Hematopoietic multipotent progenitor cell treated with erythropoietin and hydrocortisone succinate and interleukin-3 and kit ligand, for 8 days (in vitro differentiated cells): Measurements from ENCODE around the gene C19orf25.
A peak's percentile ranks its signal among the peaks of the same experiment; 100 is the strongest.
"Not testable (repeated sequence)": the region's sequence is repeated elsewhere in the genome, so short reads cannot be mapped to it uniquely, and the experiment has no call there.

Experiments
- DNase-seq: peaks from one replicate; pipeline ENCODE4 v3.0.0-alpha.2; 2015

C19orf25 gene

DNA sequence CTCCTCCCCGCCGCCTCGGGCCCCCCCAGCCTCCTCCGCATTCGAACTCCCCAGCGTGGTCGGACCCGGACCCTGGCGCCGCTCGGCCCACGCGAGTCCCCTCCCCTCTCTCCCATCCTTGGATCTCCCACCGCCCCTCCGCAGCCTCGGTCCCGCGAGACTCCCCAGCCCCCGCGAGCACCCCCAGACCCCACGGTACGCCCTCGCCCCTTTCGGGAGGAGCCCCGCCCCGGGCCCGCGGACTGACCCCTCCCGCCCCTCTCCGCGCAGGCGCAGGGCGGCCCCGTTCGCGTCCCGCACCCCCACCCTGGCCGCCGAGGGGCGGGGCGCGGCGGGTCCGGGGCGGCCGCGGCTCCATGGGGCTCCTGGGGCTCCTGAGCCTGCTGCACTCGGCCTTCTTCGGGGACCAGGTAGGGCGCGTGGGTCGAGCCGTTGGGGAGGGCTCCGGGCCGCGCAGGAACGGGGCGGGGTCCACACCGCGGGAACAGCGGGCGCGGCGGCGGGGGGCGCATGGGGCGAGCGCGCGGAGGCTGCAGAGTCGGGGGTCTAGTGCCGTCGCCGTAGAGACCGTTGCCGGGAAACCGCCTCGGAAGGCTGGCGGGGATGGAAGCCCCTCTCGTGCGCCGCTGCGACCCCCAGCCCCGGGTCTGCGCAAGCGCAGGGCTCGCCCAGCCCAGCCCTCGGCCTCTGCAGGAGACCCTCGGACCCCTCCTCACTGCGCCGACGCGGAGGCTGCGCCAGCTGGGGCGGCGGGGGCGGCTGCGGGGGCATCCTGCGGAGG, 32.9 kb downstream of the C19orf25 start:
- no peak for DNase-seq

- DNase-seq: peak; percentile 64
These were observed 33.7 kb downstream of the C19orf25 start for GRCh38 chr19:1445185-1445931.

GRCh38 chr19:1441677-1442438, 37.2 kb downstream of the C19orf25 start:
- DNase-seq: no peak

GRCh38 chr19:1441022-1441426, 38.0 kb downstream of the C19orf25 start:
- DNase-seq: no peak

DNA sequence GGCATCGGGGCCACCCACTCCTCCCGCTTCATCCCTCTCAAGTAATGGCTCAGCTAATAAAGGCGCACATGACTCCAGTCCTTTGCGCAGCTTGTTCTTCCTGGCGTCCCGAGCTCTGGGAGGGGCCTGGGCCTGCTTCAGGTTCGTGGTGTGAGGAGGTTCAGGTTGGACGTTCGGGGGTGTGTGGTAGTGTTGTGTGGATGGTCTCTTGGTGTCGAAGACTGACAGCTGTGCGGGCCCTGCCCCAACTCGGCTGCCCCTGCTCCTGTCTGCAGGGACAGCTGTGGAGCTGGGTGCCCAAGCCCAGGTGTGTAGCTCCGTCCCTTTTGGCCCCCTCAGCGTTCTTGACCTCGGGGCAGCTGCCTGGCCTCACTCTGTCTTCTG, 38.6 kb downstream of the C19orf25 start:
- no peak for DNase-seq

DNA sequence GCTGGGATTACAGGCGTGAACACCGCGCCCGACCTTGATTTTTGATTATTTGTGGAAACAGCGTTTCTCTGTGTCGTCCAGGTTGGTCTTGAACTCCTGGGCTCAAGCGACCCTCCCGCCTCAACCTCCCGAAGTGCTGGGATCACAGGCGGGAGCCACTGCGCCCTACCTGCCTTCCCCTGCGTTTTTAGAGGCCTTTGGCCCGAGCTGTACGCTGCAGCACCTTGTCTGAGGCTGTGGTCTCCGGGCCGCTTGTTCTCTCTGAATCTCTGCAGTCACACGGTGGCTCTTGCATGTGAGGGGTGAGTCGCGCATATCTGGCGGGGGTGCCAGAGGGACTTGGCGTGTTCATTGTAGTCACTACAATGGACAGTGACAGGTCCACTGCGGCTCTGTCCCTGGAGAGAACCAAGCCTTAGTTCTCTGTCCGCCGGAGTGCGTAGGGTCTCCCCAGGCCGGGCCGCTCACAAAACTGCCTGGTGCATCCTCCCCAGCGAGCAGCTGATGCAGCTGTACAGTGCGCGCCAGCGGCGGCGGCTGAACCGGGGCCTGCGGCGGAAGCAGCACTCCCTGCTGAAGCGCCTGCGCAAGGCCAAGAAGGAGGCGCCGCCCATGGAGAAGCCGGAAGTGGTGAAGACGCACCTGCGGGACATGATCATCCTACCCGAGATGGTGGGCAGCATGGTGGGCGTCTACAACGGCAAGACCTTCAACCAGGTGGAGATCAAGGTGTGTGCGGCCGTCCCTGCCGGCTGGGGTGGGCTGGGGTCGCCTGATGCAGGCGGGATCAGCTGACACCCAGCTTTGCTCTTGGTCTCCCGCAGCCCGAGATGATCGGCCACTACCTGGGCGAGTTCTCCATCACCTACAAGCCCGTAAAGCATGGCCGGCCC, 39.2 kb downstream of the C19orf25 start:
- not testable (repeated sequence) for DNase-seq

GRCh38 chr19:1438933-1439354, 40.1 kb downstream of the C19orf25 start:
- DNase-seq: no peak

GRCh38 chr19:1438035-1438932, 40.7 kb downstream of the C19orf25 start, which contains the start of gene RPS15:
TSS of gene RPS15 (plus strand) at chr19:1438396. CDS start at chr19:1438426, 30 bp downstream.
- DNase-seq: peak; percentile 92

GRCh38 chr19:1437609-1438008, 41.4 kb downstream of the C19orf25 start:
- no peak for DNase-seq

GRCh38 chr19:1435378-1435989, 43.5 kb downstream of the C19orf25 start:
- no peak for DNase-seq

DNA sequence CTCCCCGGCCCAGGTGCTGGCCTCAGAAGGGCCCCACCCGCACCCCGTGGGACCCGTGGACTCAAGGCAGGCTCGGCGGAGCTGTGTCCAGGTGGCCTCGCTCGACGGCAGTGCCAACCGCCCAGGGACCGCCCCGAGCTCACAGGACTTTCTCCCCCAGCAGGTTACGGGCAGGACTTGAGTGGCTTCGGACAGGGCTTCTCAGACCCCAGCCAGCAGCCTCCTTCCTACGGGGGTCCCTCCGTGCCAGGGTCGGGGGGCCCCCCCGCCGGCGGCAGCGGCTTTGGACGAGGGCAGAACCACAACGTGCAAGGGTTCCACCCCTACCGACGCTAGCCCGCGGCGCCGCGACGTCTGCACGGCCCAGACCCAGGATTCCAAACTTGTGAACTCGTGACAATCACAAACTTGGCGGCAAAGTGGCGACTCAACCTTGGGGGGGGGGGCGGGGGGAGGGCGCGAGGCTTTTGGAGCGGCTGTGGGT, 44.4 kb downstream of the C19orf25 start:
- no peak for DNase-seq

- DNase-seq: no peak
These were observed 45.0 kb downstream of the C19orf25 start for GRCh38 chr19:1434040-1434366.

DNA sequence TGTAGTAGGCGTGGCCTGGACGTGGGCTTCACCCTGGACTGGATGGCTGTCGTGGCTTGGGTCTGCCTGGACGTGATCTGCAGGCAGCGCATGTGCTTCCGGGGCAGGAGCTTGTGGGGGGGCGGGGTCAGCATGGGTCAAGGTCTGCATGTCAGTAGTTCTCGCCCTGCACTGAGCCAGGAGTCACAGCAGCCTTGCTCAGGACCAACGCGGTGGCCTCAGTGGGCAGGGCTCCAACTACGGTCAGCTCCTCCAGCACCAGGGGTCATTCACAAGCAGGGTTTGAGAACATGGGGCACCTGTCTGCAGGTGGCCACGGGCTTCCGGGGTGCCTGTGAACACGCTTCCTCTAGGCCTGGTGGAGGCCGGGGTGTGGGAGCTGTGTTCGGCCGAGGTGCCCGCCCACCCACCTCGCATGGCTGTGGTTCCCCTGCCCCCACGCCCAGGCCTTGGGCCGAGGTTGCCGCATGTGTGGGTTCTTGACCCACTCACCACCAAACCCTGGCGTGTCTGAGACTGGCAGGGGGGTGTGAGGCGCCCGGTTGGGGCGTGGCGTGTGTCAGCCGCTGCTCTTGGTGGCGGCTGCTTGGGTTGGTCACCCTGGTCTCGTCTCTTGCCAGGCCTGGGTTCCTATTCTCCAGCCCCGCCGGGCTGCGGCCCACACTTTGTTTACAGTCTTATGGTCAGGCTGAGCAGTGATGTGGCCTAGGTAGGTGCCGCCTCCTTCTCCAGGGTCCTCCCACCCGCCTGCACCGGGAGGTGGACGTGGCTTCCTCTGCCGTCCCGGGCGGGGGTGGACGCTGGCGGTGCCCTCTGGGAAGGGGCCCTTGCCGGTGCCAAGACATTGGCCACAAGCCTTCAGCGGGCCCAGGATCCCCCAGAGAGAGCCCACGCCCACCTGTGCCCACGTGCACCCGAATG, 45.6 kb downstream of the C19orf25 start:
- DNase-seq: no peak

DNA sequence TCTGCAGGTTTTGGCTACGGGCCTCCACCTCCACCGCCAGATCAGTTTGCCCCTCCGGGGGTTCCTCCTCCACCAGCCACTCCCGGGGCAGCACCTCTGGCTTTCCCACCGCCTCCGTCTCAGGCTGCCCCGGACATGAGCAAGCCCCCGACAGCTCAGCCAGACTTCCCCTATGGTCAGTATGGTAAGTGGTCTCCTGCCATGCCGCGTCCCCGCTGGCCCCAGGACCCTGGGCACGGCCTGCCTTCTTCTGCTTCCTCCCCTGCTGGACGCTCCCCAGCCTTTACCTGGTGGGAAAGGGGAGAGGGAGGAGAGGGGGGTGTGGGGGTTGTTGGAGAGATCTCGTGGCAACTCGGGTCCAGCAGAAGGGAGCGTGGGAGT, 46.5 kb downstream of the C19orf25 start:
- no peak for DNase-seq

- DNase-seq: no peak
These were observed 47.1 kb downstream of the C19orf25 start for GRCh38 chr19:1431759-1432506.

DNA sequence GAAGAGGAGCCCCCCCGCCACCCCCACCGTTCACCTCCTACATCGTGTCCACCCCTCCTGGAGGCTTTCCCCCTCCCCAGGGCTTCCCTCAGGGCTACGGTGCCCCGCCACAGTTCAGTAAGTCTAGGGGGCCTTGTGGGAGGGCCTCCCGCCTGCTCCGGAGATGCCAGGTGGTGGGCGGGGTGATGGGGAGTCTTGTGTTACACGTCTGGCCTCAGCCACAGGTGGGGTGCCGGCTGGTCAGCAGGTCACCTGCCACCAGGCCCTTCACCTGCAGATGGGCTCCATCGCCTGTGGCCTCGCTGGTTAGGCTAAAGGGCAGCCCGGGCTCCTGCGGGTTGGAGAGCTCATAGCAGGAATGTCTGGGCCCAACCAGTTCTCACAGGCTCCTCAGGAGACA, 48.8 kb downstream of the C19orf25 start:
- DNase-seq: no peak

DNA sequence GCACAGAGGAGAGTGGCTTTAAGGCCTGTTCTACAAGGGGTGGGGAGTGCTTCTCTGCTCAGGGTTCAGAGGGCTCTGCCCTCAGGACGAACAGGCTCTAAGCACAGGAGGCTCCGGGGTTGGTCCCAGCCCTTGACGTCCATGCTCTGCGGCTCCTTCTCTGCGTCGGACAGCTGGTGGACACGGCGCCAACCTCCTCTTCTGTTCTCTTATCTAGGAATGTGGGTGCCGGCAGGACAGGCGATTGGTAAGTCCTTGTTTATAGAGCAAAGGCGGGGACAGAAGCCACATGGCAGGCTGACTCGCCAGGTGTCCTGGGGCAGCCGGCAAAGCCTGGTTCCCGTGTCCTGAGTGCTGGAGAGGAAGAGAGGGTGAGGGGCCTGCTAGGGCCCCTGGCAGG, 49.3 kb downstream of the C19orf25 start:
- no peak for DNase-seq

GRCh38 chr19:1428738-1429391, 50.1 kb downstream of the C19orf25 start:
- no peak for DNase-seq
